ENCODE measurements around the gene PLD6.
"Not testable (repeated sequence)": the region's sequence is repeated elsewhere in the genome, so short reads cannot be mapped to it uniquely, and the experiment has no call there.

The PLD6 gene, protein sequence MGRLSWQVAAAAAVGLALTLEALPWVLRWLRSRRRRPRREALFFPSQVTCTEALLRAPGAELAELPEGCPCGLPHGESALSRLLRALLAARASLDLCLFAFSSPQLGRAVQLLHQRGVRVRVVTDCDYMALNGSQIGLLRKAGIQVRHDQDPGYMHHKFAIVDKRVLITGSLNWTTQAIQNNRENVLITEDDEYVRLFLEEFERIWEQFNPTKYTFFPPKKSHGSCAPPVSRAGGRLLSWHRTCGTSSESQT

GRCh38 chr17:17206124-17206912 is at the start of gene PLD6:
PLD6 (minus strand) TSS chr17:17206333; CDS start chr17:17206286, 47 bp downstream.
- FAIRE-seq: no peak

DNA sequence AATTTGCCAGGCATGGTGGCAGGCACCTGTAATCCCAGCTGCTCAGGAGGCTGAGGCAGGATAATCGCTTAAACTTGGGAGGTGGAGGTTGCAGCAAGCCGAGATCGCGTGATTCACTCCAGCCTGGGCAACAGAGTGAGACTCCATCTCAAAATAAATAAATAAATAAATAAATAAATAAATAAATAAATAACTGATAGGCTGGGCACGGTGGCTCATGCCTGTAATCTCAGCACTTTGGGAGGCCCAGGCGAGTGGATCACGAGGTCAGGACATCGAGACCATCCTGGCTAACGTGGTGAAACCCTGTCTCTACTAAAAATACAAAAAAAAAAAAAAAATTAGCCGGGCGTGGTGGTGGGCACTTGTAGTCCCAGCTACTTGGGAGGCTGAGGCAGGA is 49.6 kb upstream of the PLD6 start:
- FAIRE-seq: not testable (repeated sequence)

DNA sequence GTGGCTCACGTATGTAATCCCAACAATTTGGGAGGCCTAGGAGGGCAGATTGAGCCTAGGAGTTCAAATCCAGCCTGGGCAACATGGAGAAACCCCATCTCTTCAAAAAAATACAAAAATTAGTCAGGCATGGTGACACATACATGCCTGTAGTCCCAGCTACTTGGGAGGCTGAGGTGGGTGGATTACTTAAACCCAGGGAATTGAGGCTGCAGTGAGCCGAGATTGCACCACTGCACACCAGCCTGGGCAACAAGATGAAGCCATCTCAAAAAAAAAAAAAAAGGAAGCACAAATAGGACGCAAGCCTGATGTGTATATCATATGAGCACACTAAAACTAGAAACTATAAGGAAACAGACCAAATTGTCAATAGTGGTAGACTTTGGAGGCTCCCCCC is 47.9 kb upstream of the PLD6 start:
- no peak for FAIRE-seq

DNA sequence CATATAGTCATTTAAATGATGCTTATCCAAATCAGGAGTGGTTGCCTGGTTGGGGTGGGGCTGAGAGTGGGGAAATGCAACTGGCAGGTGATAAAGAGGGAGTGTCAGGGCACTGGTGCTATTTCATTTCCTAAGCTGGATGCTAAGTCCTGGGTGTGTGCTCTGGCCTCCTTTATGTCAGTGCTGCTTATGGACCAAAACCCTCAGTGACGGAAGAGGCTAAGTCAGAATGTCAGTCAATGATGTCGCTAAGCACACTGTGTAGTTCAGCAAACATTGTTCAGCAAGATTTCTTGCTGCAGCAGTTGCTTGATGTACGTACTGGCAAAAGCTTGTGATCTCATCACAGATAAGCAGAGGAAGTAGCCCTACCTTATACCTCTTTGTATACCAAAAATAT is 47.3 kb upstream of the PLD6 start:
- no peak for FAIRE-seq

DNA sequence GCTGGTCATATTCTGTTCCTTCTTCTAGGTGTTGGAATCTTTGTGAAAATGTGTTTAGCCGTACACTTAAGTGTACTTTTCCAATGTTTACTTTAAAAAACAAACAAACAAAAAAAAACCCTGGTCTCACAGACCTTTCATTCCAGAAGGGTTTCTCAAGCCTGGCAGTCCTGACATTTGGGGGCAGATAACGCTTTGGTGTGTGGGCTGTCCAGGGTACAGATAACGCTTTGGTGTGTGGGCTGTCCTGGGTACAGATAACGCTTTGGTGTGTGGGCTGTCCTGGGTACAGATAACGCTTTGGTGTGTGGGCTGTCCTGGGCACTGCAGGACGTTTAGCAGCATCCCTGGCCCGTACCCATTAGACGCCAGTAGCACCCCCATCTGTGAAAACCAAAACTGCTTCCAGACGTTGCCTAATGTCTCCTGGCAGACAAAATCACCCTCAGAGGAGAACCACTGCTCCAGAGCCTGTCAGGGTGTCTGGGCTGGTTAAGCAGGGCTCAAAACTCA is 46.1 kb upstream of the PLD6 start:
- FAIRE-seq: no peak

DNA sequence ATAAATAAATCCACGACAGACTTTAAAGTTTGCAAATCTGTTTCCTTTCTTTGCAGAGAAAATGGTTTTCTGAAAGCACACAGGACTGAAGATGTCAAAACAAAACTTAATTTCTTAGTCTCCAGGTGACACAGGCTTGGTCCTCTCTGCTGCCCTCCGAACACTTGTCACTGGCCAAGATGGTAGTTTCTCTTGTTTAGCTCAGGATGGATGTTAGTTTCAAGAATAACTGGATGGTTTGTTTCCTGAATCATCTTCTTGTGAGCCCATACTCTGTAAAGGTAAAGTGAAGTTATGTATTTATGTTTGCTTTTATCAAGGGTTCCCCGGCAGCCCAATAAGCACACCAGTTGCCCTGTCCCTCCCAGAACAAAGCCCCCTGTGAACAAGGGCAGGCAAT is 40.7 kb upstream of the PLD6 start:
- no peak for FAIRE-seq

- no peak for FAIRE-seq
Measured at GRCh38 chr17:17243163-17243562, 37.0 kb upstream of the PLD6 start.

DNA sequence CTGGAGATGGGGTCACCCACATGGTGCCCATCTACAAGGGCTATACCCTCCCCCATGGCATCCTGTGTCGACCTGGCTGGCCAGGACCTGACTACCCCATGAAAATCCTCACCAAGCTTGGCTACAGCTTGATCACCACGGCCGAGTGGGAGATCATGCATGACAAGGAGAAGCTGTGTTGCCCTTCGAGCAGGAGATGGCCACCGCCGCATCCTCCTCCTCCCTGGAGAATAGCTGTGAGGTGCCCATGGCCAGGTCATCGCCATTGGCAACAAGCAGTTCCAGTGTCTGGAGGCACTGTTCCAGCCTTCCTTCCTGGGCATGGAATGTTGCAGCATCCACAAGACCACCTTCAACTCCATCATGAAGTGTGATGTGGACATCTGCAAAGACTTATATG is 36.1 kb upstream of the PLD6 start:
- FAIRE-seq: no peak

DNA sequence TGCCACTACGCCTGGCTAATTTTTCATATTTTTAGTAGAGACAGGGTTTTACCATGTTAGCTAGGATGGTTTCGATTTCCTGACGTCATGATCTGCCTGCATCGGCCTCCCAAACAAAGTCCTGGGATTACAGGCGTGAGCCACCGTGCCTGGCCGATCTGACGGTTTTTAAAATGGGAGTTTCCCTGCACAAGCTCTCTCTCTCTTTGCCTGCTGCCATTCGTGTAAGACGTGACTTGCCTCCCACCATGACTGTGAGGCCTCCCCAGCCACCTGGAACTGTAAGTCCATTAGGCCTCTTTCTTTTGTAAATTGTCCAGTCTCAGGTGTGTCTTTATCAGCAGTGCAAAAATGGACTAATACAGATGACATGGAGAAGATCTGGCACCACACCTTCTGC is 35.5 kb upstream of the PLD6 start:
- no peak for FAIRE-seq

- FAIRE-seq: no peak
Measured at GRCh38 chr17:17239832-17240231, 33.7 kb upstream of the PLD6 start.

DNA sequence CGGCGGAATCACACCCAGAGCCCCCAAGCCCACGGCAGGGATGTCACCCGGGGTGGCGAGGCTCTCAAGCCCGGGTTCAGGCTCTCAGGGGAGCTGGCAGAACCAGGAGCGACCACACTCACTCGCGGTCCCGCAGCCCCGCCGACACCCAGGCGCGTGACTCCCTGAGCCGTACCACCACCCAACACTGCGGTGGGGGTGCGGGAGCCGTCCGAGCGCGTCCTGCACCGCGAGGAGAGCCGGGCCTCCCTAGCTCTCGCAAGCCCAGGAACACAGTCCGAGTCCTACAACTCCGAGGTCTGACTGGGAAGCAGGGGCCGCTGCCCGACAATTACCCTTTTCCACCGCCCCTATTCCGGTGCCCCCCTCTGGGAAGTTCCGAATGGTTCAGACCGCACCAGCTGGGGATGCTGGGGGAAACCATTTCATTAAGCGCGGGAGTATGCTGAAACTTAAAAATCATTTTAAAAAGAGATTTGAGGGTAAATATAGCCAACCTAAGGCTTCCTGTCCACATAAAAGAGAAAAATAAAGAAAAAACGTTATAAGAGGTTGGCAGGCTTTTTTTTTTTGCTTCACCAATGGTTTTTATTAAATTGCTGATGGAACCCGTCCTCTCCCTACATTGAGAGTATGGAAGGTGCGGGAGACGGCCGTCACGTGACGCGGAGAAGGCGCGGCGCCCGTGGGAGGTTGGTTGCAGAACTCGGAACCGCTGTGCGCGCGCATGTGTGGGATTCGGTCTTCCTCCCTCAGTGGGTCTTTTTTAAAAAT is 31.1 kb upstream of the PLD6 start, which contains the start of gene FLCN:
Gene FLCN, minus strand, starts transcription at position 143 of the 774 bp plus-strand sequence. CDS start 9,031 bp downstream, outside the sequence.
- FAIRE-seq: no peak

DNA sequence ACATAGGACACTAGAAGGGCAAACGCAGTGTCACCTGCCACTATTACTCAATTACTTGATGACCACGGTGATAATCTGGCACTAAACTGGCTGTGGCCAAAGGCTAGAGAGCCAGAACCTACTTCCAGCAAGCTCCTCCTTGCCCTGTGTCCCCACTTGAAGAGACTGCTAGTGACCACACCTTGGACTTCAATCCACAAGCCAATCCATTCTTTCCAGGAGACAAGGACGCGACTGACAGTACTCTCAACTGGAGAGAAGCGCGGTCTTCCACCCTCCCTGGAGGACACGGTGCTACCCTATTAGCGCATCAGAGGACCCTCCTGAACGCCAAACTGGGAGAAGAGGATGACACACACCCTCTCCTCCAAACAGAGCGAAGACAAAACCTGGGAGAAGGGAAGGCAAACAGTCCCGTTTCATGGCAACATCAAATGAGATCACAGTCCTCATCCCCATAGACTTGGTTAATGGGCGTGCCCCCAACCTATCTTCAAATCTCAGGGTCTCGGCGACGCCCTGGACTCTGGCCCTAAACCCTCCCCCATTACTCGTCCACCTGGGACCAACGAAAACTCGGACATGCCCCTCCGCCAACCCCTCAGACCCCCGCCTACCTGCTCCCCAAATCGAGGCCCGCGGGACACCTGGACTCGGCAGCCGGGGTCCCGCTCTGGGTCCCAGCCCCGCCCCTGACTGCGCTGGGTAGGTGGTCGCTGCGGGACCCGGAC is 30.3 kb upstream of the PLD6 start:
- FAIRE-seq: no peak

- FAIRE-seq: no peak
Measured at GRCh38 chr17:17235212-17236174, 29.4 kb upstream of the PLD6 start.

GRCh38 chr17:17232303-17232621 is 26.1 kb upstream of the PLD6 start:
- no peak for FAIRE-seq

DNA sequence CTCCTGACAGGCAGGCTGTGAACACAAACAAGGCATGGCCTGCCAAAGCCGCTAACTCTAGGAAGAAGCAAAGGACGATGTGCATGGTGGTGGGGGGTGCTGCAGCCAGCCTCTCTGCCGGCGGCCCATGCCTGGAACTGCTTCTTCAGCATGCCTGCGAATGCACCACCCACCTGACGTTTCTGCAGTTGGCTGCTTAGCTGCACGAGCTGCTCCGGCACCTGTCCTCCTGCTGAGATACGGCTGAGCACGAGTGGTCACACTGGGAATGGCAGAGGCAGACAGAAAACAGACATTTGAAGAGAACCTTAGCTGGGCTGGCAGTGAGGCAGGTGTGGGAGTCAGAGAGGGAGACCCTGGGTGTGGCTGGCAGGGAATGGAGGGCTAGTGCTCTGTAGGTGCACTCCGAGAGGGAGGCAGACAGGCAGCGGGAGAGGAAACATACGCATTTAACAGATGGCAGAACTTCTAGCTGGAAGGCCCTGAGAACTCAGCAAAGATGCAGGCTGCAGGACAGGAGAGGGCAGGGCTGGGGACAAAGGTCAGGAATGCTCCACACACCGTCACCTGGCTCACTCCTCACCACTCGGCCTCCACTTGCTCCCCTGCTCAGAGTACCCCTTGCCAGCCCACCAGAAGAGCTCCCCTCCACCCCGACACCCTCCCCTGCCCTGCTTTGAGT is 25.6 kb upstream of the PLD6 start:
- FAIRE-seq: no peak

GRCh38 chr17:17229416-17230384 is 23.6 kb upstream of the PLD6 start:
- no peak for FAIRE-seq

DNA sequence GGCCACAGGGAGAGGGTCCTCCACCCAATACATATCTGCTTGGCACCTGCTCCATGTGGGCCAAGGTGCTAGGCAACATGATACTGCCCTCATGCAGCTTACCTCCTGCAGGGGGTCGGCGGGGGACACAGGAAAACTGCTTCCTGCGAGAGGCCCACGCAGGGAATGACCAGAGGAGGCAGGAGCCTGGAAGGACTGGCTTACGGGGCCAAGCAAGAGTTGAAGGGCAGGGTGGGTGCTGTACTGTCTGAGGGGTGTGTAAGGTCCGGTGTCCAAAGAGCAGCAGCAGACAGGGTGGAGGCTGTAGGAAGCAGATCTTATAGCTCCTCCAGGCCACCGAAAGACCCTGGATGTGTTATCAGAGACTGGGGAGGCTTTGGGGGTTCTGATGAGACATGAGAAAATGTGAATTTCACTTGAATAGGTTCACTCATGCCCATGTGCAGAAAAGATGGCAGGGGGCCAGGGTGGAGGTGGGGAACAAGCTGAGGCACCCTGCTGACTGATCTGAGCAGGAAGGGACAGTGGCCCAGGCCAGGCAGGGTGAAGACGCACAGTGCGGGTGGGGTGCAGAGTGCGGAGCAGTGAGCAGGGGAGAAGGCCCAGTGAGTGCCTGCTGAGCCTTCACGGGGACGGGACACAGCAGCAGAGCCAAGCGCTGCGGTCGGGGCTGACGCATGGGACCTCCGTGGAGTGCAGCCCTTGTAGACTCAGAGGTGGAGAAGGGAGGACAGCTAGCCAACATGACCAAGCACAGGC is 22.6 kb upstream of the PLD6 start:
- no peak for FAIRE-seq

GRCh38 chr17:17227608-17228520 is 21.7 kb upstream of the PLD6 start:
- no peak for FAIRE-seq

Measured in TTC549 (cell line).